Memory B cell (primary cell): Measurements from ENCODE around the gene PWWP3B.
"Not testable (repeated sequence)": the region's sequence is repeated elsewhere in the genome, so short reads cannot be mapped to it uniquely, and the experiment has no call there.

Experiments used
- ATAC-seq: fragments of 150-1000 bp; cut with Tn5 transposase; 2 replicates; pipeline ENCODE4 v1.10.0; 2021; ENCODE audit warnings: low read depth, mild to moderate bottlenecking, moderate library complexity
- DNase-seq, 2 donors: peaks; one replicate each; pipeline ENCODE4 v3.0.0; 2022; ENCODE audit warnings: low spot score in 2 of 2
- H3K27ac Mint-ChIP-seq: one replicate; pipeline ENCODE4 v1.8.0; 2022; ENCODE audit warnings: mild to moderate bottlenecking, moderate library complexity, mixed read lengths
- H3K27me3 Mint-ChIP-seq: one replicate; pipeline ENCODE4 v1.8.0; 2022; ENCODE audit warnings: mixed read lengths
- H3K36me3 Mint-ChIP-seq: one replicate; pipeline ENCODE4 v1.8.0; 2022; ENCODE audit warnings: mild to moderate bottlenecking, mixed read lengths
- H3K4me1 Mint-ChIP-seq: one replicate; pipeline ENCODE4 v1.8.0; 2022; ENCODE audit warnings: mixed read lengths
- H3K4me3 Mint-ChIP-seq: one replicate; pipeline ENCODE4 v1.8.0; 2022; ENCODE audit warnings: mild to moderate bottlenecking, moderate library complexity, mixed read lengths
- H3K9me3 Mint-ChIP-seq: one replicate; pipeline ENCODE4 v1.8.0; 2022; ENCODE audit warnings: mixed read lengths

Gene PWWP3B

DNA sequence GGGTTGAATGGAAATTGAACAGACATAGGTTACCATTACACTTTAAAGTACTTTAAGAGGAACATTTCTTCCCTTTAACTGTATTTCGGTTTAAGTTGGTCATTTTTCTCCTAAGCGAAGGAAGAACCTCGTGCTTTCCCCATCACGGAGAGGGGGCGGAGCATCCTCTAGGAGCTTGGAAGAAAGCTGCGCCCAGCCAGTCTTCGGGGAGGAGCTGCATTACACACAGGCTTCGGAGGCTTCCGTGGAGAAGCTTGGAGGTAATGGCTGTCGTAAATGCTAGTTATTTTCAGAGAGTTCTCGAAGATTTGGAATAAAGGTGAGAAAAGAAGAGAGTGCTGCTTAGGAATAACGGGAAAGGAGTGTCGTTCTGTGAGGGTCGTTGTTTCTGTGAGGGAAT is at the start of gene PWWP3B:
Gene PWWP3B, plus strand, starts transcription at position 199 of the 400 bp plus-strand sequence. CDS start 37,128 bp downstream, outside the sequence.
- no peaks in the 10 kb centered on the region for H3K9me3 Mint-ChIP-seq
- DNase-seq: no peak
- no peak within 1 kb of the TSS for H3K4me3 Mint-ChIP-seq
- H3K36me3 Mint-ChIP-seq: no peaks in the 10 kb centered on the region
- H3K27me3 Mint-ChIP-seq: no peaks in the 10 kb centered on the region
- no peak for ATAC-seq
- no peaks in the 10 kb centered on the region for H3K4me1 Mint-ChIP-seq
- no peak within 1 kb of the TSS for H3K27ac Mint-ChIP-seq

DNA sequence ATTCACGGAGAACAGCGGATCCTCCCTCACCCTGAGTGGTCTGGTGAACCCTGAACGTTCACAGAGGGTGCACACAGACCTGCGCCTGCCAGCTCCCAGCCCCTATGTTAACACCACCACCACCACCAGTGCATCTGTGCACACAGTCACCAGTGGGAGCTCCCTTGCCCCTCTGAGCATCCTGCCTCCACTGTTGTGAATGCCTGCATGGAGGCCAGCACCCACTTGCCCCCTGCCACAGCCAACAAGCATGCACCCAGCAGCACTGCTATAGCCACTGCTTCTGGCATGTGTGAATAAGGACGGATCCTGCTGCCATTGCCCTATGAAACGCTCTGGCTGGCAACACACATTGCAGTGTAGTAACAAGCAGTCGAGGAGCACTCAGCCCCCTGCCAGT is 29.1 kb upstream of the PWWP3B start:
- H3K9me3 Mint-ChIP-seq: no peaks in the 10 kb centered on the region
- ATAC-seq: no peak

DNA sequence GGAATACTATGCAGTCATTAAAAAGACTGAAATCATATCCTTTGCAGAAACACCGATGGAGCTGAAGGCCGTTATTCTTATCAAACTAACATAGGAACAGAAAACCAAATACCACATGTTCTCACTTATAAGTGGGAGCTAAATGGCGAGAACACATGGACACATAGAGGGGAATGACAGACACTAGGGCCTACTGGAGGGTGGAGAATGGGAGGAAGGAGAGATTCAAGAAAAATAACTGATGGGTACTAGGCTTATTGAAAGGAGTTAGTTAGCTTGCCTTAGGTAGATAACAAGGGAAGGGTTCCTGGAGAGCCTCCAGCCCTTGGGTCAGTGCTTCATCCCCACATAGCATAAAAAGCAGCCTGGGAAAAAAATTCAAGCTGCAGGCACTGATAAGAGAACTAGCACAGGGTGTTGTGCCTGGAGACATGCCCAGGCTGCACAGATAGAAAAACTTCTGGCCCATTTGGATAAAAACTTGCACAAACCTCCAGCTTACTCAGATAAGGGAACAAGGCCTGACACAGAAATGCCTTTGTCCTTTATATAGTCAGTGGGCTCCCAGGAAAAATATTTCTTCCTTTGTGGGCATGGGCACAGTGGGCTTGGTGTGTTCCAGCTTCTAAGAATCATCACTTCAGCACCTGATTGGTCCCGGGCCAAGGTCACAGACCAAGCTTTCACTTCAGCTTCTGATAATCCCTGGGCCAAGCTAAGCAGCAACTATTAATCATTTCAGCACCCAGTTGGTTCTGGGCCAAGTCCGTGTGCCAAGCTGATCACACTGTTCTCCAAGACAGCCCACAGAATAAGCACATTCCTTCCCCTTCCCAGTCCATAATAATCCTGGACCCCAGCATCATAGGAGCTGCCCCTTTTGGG is 23.1 kb upstream of the PWWP3B start:
- Mint-ChIP-seq H3K27me3 (no peaks in the 10 kb centered on the region), H3K4me1 (no peaks in the 10 kb centered on the region), H3K27ac (no peak overlapping the region), H3K36me3 (no peaks in the 10 kb centered on the region), H3K4me3 (no peak overlapping the region), H3K9me3 (no peaks in the 10 kb centered on the region)
- ATAC-seq (no peak), DNase-seq (no peak)

More for the DNA sequence above, 29.1 kb upstream of the PWWP3B start:
- Mint-ChIP-seq H3K36me3 (no peaks in the 10 kb centered on the region), H3K27ac (no peak overlapping the region), H3K4me3 (no peak overlapping the region), H3K4me1 (no peaks in the 10 kb centered on the region), H3K27me3 (no peaks in the 10 kb centered on the region)
- DNase-seq: no peak

DNA sequence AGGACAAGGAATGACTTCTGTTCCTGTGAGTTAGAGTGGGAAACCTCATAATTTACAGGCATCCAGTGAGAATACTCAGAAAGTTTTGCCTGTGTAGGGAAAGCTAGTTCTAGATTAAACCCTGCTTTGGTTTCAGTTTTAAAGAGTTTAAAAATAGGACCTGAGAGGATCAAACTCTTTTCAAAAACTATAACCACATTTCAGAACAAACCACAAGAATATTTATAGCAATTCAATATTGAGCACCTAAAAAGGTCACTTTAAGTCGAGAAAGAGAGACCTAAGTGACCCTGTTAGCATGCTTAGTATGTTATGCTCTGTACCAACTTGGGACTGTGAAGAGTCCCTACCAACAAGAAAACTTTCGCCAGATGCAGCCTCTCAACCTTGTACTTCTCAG is 17.4 kb upstream of the PWWP3B start:
- no peak overlapping the region for H3K4me3 Mint-ChIP-seq
- H3K36me3 Mint-ChIP-seq: no peaks in the 10 kb centered on the region
- H3K27me3 Mint-ChIP-seq: no peaks in the 10 kb centered on the region
- H3K9me3 Mint-ChIP-seq: no peaks in the 10 kb centered on the region
- DNase-seq (no peak), ATAC-seq (no peak)
- H3K27ac Mint-ChIP-seq: no peak overlapping the region
- no peaks in the 10 kb centered on the region for H3K4me1 Mint-ChIP-seq

DNA sequence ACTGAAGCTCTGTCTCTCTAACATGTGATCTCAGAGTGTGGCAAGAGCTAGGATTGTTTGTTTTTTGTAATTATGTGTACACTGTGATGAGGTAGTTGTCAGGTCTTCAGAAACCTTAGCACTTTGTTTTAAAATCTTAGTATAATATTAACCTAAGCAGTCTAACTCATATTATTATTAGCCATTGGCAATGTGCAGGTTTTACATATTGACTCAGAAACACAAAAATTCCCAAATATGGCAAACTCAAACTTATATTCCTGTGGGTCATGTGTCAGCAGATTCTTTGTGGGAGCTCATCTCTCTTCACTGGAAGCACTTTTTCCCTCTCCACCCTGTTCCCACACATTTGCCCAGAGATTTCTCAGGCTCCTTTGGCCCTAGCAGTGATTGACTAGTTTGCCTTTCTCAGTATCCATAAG is 8.2 kb upstream of the PWWP3B start:
- Mint-ChIP-seq H3K4me3 (no peak overlapping the region), H3K36me3 (no peaks in the 10 kb centered on the region), H3K27me3 (no peaks in the 10 kb centered on the region), H3K4me1 (no peaks in the 10 kb centered on the region), H3K27ac (no peak overlapping the region), H3K9me3 (no peaks in the 10 kb centered on the region)
- ATAC-seq (no peak), DNase-seq (no peak)

DNA sequence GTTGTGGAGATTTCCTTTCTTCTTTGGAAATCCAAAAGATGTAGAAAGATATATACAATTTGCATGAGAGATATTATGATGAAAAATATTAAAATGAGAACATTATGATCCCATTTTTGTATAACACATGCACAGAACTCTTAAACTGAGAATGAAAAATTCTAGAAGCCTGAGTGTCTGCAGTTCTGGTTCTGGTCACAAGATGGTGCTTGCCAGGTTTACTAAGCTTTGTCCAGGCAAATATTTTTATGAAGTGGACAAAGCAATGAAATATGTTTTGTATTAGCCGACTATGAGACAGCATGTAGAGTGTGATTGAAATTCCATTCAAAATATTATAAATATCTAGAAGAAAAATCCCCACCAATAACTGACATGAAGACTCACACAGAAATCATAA is 2.2 kb downstream of the PWWP3B start:
- Mint-ChIP-seq H3K4me3 (no peak overlapping the region), H3K36me3 (no peaks in the 10 kb centered on the region), H3K9me3 (no peaks in the 10 kb centered on the region), H3K27ac (no peak overlapping the region), H3K4me1 (no peaks in the 10 kb centered on the region), H3K27me3 (no peaks in the 10 kb centered on the region)
- ATAC-seq (no peak), DNase-seq (no peak)

DNA sequence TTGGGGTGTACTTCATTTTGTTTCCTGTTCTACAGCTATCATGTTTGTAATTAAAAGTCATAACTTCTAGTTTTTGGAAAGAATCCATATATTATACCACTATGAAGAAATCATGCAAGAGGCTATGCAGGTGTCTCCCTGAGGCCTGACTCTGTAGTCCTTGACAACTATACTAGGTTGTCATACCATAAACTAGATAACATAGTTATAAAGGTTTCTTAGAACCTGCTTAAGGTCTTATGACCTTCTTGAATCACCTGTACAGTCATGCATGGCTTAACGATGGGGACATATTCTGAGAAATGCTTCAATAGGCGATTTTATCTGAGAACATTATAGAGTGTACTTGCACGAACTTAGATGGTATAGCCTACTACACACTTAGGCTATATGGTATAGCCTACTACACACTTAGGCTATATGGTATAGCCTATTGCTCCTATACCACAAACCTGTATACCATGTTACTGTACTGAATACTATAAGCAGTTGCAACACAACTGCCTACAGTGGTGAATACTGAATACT is 3.3 kb downstream of the PWWP3B start:
- H3K27ac Mint-ChIP-seq: no peak overlapping the region
- H3K9me3 Mint-ChIP-seq: no peaks in the 10 kb centered on the region
- H3K4me1 Mint-ChIP-seq: no peaks in the 10 kb centered on the region
- no peak for ATAC-seq
- no peak overlapping the region for H3K4me3 Mint-ChIP-seq
- H3K36me3 Mint-ChIP-seq: no peaks in the 10 kb centered on the region
- no peak for DNase-seq
- H3K27me3 Mint-ChIP-seq: no peaks in the 10 kb centered on the region

DNA sequence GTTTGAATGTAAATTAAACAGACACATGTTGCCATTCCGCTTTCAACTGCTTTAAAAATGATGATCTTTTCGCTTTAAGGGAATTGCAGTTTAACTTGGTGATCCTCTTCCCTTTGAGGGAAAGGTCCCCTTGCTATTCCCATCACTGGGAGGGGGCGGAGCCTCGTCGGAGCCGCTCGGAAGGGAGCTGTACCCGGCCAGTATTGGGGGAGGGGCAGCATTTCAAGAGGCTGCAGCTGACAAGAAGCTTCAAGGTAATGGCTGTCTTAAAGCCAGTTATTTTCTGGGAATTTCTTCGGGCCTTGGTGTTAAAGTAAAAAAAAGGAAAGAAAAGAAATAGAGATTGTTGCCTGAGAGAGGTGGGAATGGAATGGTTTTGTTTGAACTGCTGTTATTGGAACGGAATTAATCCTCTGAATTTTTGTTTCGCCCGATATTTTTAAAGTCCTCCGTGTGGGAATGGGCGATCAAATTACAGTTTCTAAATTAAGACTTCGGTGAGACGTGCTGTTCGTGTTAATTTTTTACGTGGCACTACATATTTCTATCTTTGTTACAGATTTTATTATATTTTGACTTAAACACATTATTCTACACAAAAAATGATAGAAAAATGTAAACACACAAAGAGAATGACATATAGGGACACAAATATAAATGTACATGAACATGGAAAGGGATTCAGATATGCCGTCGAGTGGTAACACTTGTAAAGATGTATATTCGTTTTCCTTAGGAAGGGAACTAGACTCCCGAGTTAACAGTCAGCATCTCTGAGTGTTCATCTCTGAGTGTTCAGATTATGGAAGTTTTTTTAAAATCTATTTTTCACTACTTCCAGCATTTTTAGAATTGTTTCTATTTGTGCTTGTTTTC is 9.2 kb downstream of the PWWP3B start:
- Mint-ChIP-seq H3K4me3 (no peak overlapping the region), H3K27ac (no peak overlapping the region), H3K9me3 (peaks cover 3% of the 10 kb centered on the region), H3K27me3 (no peaks in the 10 kb centered on the region), H3K36me3 (no peaks in the 10 kb centered on the region), H3K4me1 (no peaks in the 10 kb centered on the region)
- no peak for DNase-seq
- ATAC-seq: no peak

DNA sequence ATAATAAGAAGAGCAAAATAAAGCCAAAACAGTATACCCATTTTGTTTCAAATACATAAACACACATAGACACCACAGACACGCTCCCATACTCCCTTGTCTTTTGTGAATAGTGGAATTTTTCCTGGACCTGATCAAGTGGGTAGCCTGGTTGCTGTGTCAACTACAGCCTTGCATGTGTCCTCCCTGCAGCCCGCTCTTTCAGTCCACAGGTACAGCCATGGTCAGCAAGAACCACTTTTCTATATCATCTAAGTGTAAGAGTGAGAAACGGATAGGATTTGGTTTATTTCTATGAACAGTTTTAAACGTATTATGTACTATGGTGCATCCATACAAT is 9.8 kb downstream of the PWWP3B start:
- DNase-seq (no peak), ATAC-seq (no peak)
- Mint-ChIP-seq H3K4me3 (no peak overlapping the region), H3K9me3 (peaks cover 3% of the 10 kb centered on the region), H3K4me1 (no peaks in the 10 kb centered on the region), H3K27me3 (no peaks in the 10 kb centered on the region), H3K27ac (no peak overlapping the region), H3K36me3 (no peaks in the 10 kb centered on the region)

DNA sequence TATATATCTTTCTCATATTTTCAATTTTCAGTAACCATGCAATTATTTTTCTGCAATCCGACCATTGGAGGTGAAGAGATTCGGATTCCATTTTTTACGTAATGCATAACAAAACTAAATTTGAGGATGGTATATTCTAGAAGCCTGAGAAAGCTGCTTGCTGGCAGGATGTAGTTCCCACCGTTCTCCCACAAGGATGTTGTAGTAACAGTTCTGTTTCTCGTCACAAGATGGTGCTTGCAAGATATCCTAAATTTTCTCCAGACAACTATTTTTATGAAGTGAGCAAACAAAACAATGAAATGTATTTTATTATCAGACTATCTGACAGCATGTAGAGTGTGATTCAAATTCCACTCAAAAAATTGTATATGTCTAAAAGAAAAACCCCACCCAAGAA is 10.7 kb downstream of the PWWP3B start:
- no peak for ATAC-seq
- no peaks in the 10 kb centered on the region for H3K4me1 Mint-ChIP-seq
- H3K4me3 Mint-ChIP-seq: no peak overlapping the region
- H3K27ac Mint-ChIP-seq: no peak overlapping the region
- H3K36me3 Mint-ChIP-seq: no peaks in the 10 kb centered on the region
- DNase-seq: no peak
- no peaks in the 10 kb centered on the region for H3K27me3 Mint-ChIP-seq
- peaks cover 3% of the 10 kb centered on the region for H3K9me3 Mint-ChIP-seq

DNA sequence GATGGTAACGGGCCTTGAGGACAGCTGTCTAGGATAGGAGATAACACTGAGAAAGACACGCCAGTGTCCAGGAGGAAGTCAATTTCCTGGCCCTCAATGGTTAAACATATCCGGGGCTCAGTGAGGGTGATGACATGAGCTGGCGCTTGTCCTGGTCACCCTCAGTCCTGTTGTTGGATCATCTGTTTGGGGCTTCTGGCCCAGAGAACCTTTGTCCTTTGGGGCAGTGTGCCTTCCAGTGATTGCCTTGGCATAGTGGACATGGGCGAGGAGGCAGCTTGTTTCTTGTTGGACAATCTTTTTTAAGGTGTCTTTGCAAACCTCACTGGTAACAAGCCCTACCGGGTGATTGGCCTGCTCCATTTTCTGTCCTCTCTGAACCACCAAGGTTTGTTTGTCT is 15.6 kb downstream of the PWWP3B start:
- H3K4me1 Mint-ChIP-seq, H3K4me3 Mint-ChIP-seq, DNase-seq, H3K36me3 Mint-ChIP-seq, H3K9me3 Mint-ChIP-seq, H3K27ac Mint-ChIP-seq, H3K27me3 Mint-ChIP-seq, ATAC-seq: not testable (repeated sequence)

DNA sequence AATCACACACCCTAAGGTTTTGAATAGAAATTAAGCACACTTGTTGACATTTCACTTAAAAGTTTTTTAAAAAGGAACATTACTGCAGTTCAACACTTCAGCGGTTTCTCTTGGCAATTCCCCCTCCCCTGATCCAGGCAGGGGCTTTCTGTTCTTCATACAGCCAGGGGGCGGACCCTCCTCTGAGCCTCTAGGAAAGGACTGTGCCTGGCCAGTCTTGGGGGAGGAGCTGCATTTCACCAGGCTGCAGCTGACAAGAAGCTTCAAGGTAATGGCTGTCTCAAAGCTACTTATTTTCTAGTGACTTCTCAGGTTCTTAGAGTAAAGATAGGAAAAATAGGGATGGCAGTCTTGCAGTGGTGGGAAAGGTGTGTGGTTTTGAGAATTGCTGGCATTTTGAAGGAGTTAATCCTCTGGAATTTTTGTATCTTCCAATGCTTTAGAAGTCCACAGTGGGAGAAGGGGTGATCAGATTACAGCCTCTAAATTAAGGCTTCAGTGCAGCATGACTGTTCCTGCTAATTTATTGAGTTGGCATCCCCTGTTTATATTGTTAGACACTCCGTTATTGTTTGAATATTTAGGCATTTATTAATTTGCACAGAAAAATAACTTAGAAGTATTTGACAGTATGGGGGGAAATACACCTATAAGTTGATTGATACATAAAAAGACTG is 33.5 kb downstream of the PWWP3B start:
- ATAC-seq (no peak), DNase-seq (no peak)
- no peak overlapping the region for H3K4me3 Mint-ChIP-seq
- no peaks in the 10 kb centered on the region for H3K27me3 Mint-ChIP-seq
- H3K9me3 Mint-ChIP-seq: no peaks in the 10 kb centered on the region
- H3K27ac Mint-ChIP-seq: no peak overlapping the region
- no peaks in the 10 kb centered on the region for H3K36me3 Mint-ChIP-seq
- no peaks in the 10 kb centered on the region for H3K4me1 Mint-ChIP-seq

DNA sequence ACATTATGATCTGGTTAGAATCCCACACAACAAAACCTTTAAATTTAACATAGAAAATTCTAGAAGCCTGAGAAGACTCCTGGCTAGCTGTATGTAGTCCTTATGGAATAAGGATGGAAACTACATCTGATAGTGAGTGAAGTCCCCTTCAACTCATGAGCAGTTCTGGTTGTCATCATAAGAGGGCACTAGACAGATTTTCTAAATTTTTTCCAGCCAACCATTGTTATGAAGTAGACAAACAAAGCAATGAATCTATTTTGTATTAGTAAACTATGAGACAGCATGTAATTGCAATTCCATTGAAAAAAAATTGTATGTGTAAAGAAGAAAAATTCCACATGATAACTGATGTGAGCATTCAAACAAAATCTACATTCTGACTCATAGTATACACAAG is 35.2 kb downstream of the PWWP3B start:
- H3K27ac Mint-ChIP-seq: no peak overlapping the region
- no peaks in the 10 kb centered on the region for H3K27me3 Mint-ChIP-seq
- H3K4me3 Mint-ChIP-seq: no peak overlapping the region
- no peaks in the 10 kb centered on the region for H3K36me3 Mint-ChIP-seq
- H3K9me3 Mint-ChIP-seq: no peaks in the 10 kb centered on the region
- no peak for DNase-seq
- no peaks in the 10 kb centered on the region for H3K4me1 Mint-ChIP-seq
- no peak for ATAC-seq

DNA sequence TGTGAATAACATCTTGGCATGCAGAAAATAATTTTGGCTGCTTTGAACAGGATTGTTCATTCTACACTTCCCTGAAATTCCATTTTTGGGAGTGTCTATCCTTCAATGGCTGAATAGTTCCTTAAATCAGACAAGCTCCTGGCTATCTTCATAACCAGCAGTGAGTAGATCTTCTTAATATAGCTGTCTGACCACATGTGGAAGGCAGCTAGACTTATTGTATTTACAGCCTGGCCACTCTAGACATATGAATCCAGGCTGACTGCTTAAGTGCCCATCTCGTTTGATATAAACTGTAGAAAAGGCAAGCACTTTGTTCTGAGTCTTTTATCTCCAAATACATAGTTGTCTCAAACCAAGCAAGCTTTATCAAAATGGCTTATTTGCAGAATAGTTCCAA is 40.0 kb downstream of the PWWP3B start:
- H3K27me3 Mint-ChIP-seq: no peaks in the 10 kb centered on the region
- H3K4me1 Mint-ChIP-seq: no peaks in the 10 kb centered on the region
- no peaks in the 10 kb centered on the region for H3K36me3 Mint-ChIP-seq
- H3K27ac Mint-ChIP-seq: no peak overlapping the region
- no peaks in the 10 kb centered on the region for H3K9me3 Mint-ChIP-seq
- H3K4me3 Mint-ChIP-seq: no peak overlapping the region
- DNase-seq (no peak), ATAC-seq (no peak)
